ENCODE results near the gene AP3S1. TPM values are rescaled to one million over a fixed set of nuclear protein-coding genes. Genes with fewer than 3 reads are reported as not detected.

The AP3S1 gene
- total RNA-seq, 2 experiments from 2014 or later: 102 to 107 TPM

GRCh38 chr5:115800108-115800507, 41.6 kb upstream of the AP3S1 start:
- intact Hi-C loops (cut with micrococcal nuclease): no loop called here
- no peak for DNase-seq
- no peaks in the 10 kb centered on the region for H3K9me3 Mint-ChIP-seq
- CTCF ChIA-PET: interaction anchor here (0.9 kb wide), 1 partner anchor 38 kb away, joined by 3 read pairs; no protein-coding TSS in a partner anchor
- no peaks in the 10 kb centered on the region for H3K4me1 Mint-ChIP-seq (ENCODE audit: low read depth)
- H3K36me3 Mint-ChIP-seq (ENCODE audit: low read depth): no peaks in the 10 kb centered on the region
- ATAC-seq: no peak
- POLR2A ChIA-PET: no interaction called here
- H3K27ac Mint-ChIP-seq: no peak overlapping the region
- H3K4me3 Mint-ChIP-seq: no peak overlapping the region
- no peak for TF ChIP-seq CTCF (IDR thresholded peaks at IDR 0.05)
- peaks cover 9% of the 10 kb centered on the region for H3K27me3 Mint-ChIP-seq

GRCh38 chr5:115801152-115801551, 40.6 kb upstream of the AP3S1 start:
- Mint-ChIP-seq H3K4me3 (no peak overlapping the region), H3K4me1 (ENCODE audit: low read depth) (no peaks in the 10 kb centered on the region), H3K36me3 (ENCODE audit: low read depth) (no peaks in the 10 kb centered on the region), H3K9me3 (no peaks in the 10 kb centered on the region), H3K27me3 (peaks cover 9% of the 10 kb centered on the region), H3K27ac (no peak overlapping the region)
- ChIA-PET POLR2A (no interaction called here), CTCF (no interaction called here)
- no peak for DNase-seq
- intact Hi-C loops (cut with micrococcal nuclease): no loop called here
- no peak for ATAC-seq
- TF ChIP-seq CTCF (IDR thresholded peaks at IDR 0.05): no peak

GRCh38 chr5:115801984-115802383, 39.8 kb upstream of the AP3S1 start:
- Mint-ChIP-seq H3K4me1 (ENCODE audit: low read depth) (peaks cover 4% of the 10 kb centered on the region), H3K9me3 (no peaks in the 10 kb centered on the region), H3K27ac (no peak overlapping the region), H3K36me3 (ENCODE audit: low read depth) (no peaks in the 10 kb centered on the region), H3K27me3 (peaks cover 7% of the 10 kb centered on the region), H3K4me3 (no peak overlapping the region)
- intact Hi-C loops (cut with micrococcal nuclease): no loop called here
- TF ChIP-seq CTCF (IDR thresholded peaks at IDR 0.05): no peak
- ChIA-PET CTCF (no interaction called here), POLR2A (no interaction called here)
- ATAC-seq (no peak), DNase-seq (no peak)

GRCh38 chr5:115806986-115807653, 34.6 kb upstream of the AP3S1 start:
- peaks cover 33% of the 10 kb centered on the region for H3K4me1 Mint-ChIP-seq (ENCODE audit: low read depth)
- H3K27ac Mint-ChIP-seq: peak overlapping the region; percentile 6
- CTCF ChIA-PET: interaction anchor here (0.7 to 1.1 kb wide), 2 partner anchors 9 to 171 kb away, joined by 3 read pairs; no protein-coding TSS in a partner anchor

More at GRCh38 chr5:115806986-115807653, 34.6 kb upstream of the AP3S1 start:
- no peak for ATAC-seq
- DNase-seq: no peak
- TF ChIP-seq CTCF (IDR thresholded peaks at IDR 0.05): no peak
- Mint-ChIP-seq H3K4me3 (no peak overlapping the region), H3K36me3 (ENCODE audit: low read depth) (no peaks in the 10 kb centered on the region), H3K27me3 (peaks cover 18% of the 10 kb centered on the region), H3K9me3 (no peaks in the 10 kb centered on the region)
- intact Hi-C loops (cut with micrococcal nuclease): no loop called here
- POLR2A ChIA-PET: no interaction called here
